Prostate gland (tissue), 2 donors: Measurements from ENCODE around the gene TEDC2. TPM values are rescaled to one million over a fixed set of nuclear protein-coding genes. Genes with fewer than 3 reads are reported as not detected.

Experiments used
- DNase-seq: peaks from one replicate; pipeline ENCODE4 v3.0.0-alpha.2; 2019; ENCODE audit warnings: low spot score
- H3K27ac ChIP-seq, 2 donors: fragments of 200-600 bp; sonication (generic); 2 replicates each; pipeline ENCODE4 v1.5.1; 2017 to 2019
- H3K27me3 ChIP-seq: fragments of 200-600 bp; sonication (generic); replicated peaks from 2 replicates; pipeline ENCODE4 v1.5.1; 2019; ENCODE audit not compliant: insufficient read depth
- H3K36me3 ChIP-seq, 2 donors: fragments of 200-600 bp; sonication (generic); 1 replicate in 1 of 2; 2 replicates in 1 of 2; pipeline versions ENCODE4 v1.5.1 to v1.8.1; 2017 to 2019
- H3K4me1 ChIP-seq: fragments of 200-600 bp; sonication (generic); replicated peaks from 2 replicates; pipeline ENCODE4 v1.5.1; 2019
- H3K4me3 ChIP-seq, 2 donors: fragments of 200-600 bp; sonication (generic); 2 replicates each; pipeline ENCODE4 v1.5.1; 2017 to 2019
- H3K9me3 ChIP-seq: fragments of 200-600 bp; sonication (generic); 2 replicates; pipeline ENCODE4 v1.5.1; 2017
- CTCF ChIP-seq, 4 experiments: fragments of 200-600 bp in 2 of 4; fragments of 450-650 bp in 2 of 4; sonication (generic) in 2 of 4; IDR thresholded peaks; 1 replicate in 3 of 4; 2 replicates in 1 of 4; pipeline ENCODE4 v1.5.1; 2016 to 2019; ENCODE audit warnings: antibody characterized with exemption in 4 of 4, mild to moderate bottlenecking in 2 of 4, moderate library complexity in 2 of 4
- POLR2A ChIP-seq: fragments of 450-650 bp; IDR thresholded peaks from one replicate; pipeline ENCODE4 v1.6.1; 2016; ENCODE audit warnings: antibody characterized with exemption, mild to moderate bottlenecking
- POLR2AphosphoS5 ChIP-seq: sonication (generic); formaldehyde crosslinking; IDR thresholded peaks from one replicate; pipeline ENCODE4 v1.6.1; 2017; ENCODE audit warnings: antibody characterized with exemption
- WGBS: methylation state at CpG from one replicate; pipeline ENCODE4 v1.1.5; 2018; 5-methylcytosine and 5-hydroxymethylcytosine counted together
- intact Hi-C: fragments of 100-400 bp; cut with DNase I; formaldehyde crosslinking; loops from one replicate; pipeline ENCODE4 v1.14.2; 2022
- total RNA-seq, 2 donors: library from RNA; depleted of rRNA; stranded (reverse); fragments of >200 nt; gene quantifications; one replicate each; pipeline ENCODE4 v1.1.0, GENCODE V29; 2016

TEDC2 gene
- total RNA-seq, 2 donors from 2014 or later: 3.0 to 12.1 TPM

GRCh38 chr16:2487903-2488531 lies 28.1 kb downstream of the TEDC2 start:
- no peak for DNase-seq
- intact Hi-C loops: no loop called here
- H3K36me3 ChIP-seq: no peaks in the 10 kb centered on the region
- H3K27ac ChIP-seq: no peak overlapping the region
- WGBS: 70% methylated on average over 11 of the region's 15 CpGs
- H3K9me3 ChIP-seq: no peaks in the 10 kb centered on the region
- peaks cover 2% of the 10 kb centered on the region for H3K4me1 ChIP-seq
- no peak overlapping the region for H3K4me3 ChIP-seq
- no peaks in the 10 kb centered on the region for H3K27me3 ChIP-seq
- TF ChIP-seq CTCF (IDR thresholded peaks at IDR 0.05) (no peak), POLR2A (no peak), POLR2AphosphoS5 (no peak)

GRCh38 chr16:2489581-2489980 lies 29.7 kb downstream of the TEDC2 start:
- Histone ChIP-seq H3K4me3 (no peak overlapping the region), H3K36me3 (no peaks in the 10 kb centered on the region), H3K4me1 (peaks cover 2% of the 10 kb centered on the region), H3K27me3 (no peaks in the 10 kb centered on the region), H3K27ac (no peak overlapping the region), H3K9me3 (no peaks in the 10 kb centered on the region)
- intact Hi-C loops: no loop called here
- WGBS: 91% methylated on average over 16 of the region's 16 CpGs
- no peak for DNase-seq
- TF ChIP-seq CTCF (IDR thresholded peaks at IDR 0.05) (no peak), POLR2A (no peak), POLR2AphosphoS5 (no peak)

GRCh38 chr16:2490190-2491105 lies 30.5 kb downstream of the TEDC2 start:
- intact Hi-C loops: no loop called here
- H3K27me3 ChIP-seq: no peaks in the 10 kb centered on the region
- H3K9me3 ChIP-seq: no peaks in the 10 kb centered on the region
- WGBS: 77% methylated on average over 23 of the region's 23 CpGs
- TF ChIP-seq POLR2AphosphoS5 (no peak), POLR2A (no peak), CTCF (IDR thresholded peaks at IDR 0.05) (no peak)
- DNase-seq: no peak
- peaks cover 2% of the 10 kb centered on the region for H3K4me1 ChIP-seq
- no peaks in the 10 kb centered on the region for H3K36me3 ChIP-seq
- H3K4me3 ChIP-seq: no peak overlapping the region
- H3K27ac ChIP-seq: no peak overlapping the region

GRCh38 chr16:2492292-2492691 lies 32.4 kb downstream of the TEDC2 start:
- Histone ChIP-seq H3K36me3 (no peaks in the 10 kb centered on the region), H3K4me3 (no peak overlapping the region), H3K27me3 (no peaks in the 10 kb centered on the region), H3K4me1 (no peaks in the 10 kb centered on the region), H3K9me3 (no peaks in the 10 kb centered on the region), H3K27ac (no peak overlapping the region)
- intact Hi-C loops: no loop called here
- no peak for DNase-seq
- no peak for TF ChIP-seq POLR2AphosphoS5
- TF ChIP-seq POLR2A: no peak
- no peak for TF ChIP-seq CTCF (IDR thresholded peaks at IDR 0.05)
- 74% methylated on average over 13 of the region's 13 CpGs for WGBS
